GM23248 (cell line): ENCODE data around the gene NCAN.

ENCODE experiments used
- EZH2 ChIP-seq: fragments of 200-600 bp; sonication (generic); IDR thresholded peaks from 2 replicates; pipeline ENCODE4 v1.6.1; 2018; ENCODE audit warnings: antibody characterized with exemption, mild to moderate bottlenecking; ENCODE audit not compliant: insufficient read depth, poor library complexity, severe bottlenecking
- EZH2phosphoT487 ChIP-seq: fragments of 200-600 bp; sonication (generic); IDR thresholded peaks from 2 replicates; pipeline ENCODE4 v1.6.1; 2018; ENCODE audit warnings: antibody characterized with exemption, moderate library complexity, mild to moderate bottlenecking, low read depth; ENCODE audit not compliant: insufficient read depth

- TF ChIP-seq EZH2 = no peak
- TF ChIP-seq EZH2phosphoT487 = no peak
Measured at GRCh38 chr19:19250196-19250801, 38.5 kb downstream of the NCAN start.
